KBM-7 (cell line): ENCODE results near the gene PCYT1A.
A peak's percentile ranks its signal among the peaks of the same experiment; 100 is the strongest.
"Not testable (repeated sequence)": the region's sequence is repeated elsewhere in the genome, so short reads cannot be mapped to it uniquely, and the experiment has no call there.

Experiments
- DNase-seq: peaks from one replicate; pipeline ENCODE4 v3.0.0-alpha.2; 2015
- in situ Hi-C: fragments of 300-500 bp; cut with MboI; formaldehyde crosslinking; loops from 2 replicates; pipeline ENCODE4 v1.14.3; 2020; ENCODE audit warnings: low sequenced_read_pairs, low pct_unique_long_range_greater_than_20kb, mixed read lengths

The PCYT1A gene

GRCh38 chr3:196198771-196199753 is 88.5 kb downstream of the PCYT1A start:
- no peak for DNase-seq
- in situ Hi-C loops = no loop called here

- DNase-seq = no peak
- in situ Hi-C loops = no loop called here
These were observed 89.3 kb downstream of the PCYT1A start for GRCh38 chr3:196198081-196198675.

DNA sequence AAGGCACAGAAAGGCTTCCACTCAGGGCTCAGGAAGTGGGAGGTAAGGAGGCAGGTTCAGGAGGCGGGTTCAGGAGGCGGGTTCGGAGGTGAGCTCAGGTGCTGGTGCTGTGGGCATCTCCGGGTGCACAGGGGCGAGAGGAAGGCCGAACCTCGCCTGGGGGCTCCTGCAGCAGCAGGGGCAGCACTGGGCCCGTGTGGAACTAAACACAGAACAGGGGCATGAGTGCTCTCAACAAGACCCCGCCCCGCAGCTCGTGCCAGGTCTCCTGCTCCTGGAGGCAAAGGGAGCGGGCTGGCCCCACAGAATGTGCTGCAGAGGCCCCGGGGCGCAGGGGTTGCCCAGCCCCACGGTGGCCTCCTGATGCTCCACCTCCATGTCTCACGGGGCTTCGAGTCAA is 90.0 kb downstream of the PCYT1A start:
- no peak for DNase-seq
- in situ Hi-C loops = no loop called here

DNA sequence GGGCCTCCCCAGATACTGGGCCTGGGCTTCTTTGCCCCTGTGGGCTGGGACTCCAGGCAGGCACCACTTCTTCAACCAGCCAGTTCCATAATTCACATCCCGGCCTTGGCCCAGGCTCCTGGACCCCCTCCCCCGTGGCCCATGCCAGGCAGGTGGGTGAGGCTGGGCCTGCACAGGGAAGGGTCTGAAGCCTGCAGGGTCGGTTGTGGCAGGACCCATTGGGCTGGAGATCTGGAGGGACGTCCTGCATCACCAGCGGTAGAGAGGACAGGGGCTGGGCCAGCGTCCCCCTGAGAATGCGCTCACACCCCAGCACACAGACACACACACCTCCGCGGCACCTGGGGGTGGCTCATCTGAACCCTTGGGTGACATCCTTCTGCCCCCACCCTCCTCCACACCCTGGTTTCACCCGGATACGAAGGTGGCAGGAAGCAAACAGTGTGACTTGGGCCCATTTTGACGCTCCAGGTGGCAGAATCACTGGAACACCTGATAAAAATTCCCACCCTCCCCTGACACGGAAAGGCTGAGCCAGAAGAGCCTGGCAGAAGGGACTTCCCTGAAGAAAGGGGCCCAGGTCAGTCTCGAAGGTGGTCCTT is 91.8 kb downstream of the PCYT1A start:
- no peak for DNase-seq
- in situ Hi-C loops = no loop called here

GRCh38 chr3:196194542-196194915 is 93.0 kb downstream of the PCYT1A start:
- in situ Hi-C loops = no loop called here
- DNase-seq = no peak

- no peak for DNase-seq
- in situ Hi-C loops = no loop called here
These were observed 93.6 kb downstream of the PCYT1A start for GRCh38 chr3:196193736-196194541.

DNA sequence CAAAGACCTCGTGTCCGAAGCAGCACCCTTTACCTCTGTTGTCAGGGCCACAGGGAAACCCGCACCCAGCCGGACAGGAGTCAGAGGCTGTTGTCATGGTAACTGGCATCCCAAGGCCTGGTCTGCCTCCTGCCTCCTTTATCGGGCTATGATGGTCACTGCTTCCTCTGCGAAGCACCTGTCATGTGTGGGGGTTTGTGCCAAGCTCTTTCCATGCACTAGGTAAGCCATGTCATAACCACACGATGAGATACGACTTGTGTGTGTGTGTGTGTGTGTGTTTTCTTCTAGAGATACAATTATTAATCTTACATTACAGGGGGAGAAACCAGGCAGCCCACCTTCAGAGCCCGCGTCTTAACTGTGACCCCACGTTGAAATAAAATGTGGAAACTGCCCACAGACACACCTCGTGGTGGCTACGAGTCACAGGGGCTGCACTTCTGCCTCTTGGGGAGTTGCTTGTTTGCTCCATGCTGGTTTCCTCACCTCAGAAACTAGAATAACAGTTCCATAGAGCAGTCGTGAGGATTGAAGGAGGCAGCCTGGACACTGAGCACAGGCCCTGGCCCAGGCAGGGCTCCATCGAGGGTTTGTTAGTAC is 94.3 kb downstream of the PCYT1A start:
- no peak for DNase-seq
- in situ Hi-C loops = no loop called here

GRCh38 chr3:196192524-196193051 is 94.9 kb downstream of the PCYT1A start:
- in situ Hi-C loops = no loop called here
- peak; percentile 36 for DNase-seq

GRCh38 chr3:196192036-196192523 is 95.4 kb downstream of the PCYT1A start:
- in situ Hi-C loops = no loop called here
- DNase-seq = peak; percentile 88

GRCh38 chr3:196189566-196190347 is 97.8 kb downstream of the PCYT1A start:
- no peak for DNase-seq
- in situ Hi-C loops = no loop called here

DNA sequence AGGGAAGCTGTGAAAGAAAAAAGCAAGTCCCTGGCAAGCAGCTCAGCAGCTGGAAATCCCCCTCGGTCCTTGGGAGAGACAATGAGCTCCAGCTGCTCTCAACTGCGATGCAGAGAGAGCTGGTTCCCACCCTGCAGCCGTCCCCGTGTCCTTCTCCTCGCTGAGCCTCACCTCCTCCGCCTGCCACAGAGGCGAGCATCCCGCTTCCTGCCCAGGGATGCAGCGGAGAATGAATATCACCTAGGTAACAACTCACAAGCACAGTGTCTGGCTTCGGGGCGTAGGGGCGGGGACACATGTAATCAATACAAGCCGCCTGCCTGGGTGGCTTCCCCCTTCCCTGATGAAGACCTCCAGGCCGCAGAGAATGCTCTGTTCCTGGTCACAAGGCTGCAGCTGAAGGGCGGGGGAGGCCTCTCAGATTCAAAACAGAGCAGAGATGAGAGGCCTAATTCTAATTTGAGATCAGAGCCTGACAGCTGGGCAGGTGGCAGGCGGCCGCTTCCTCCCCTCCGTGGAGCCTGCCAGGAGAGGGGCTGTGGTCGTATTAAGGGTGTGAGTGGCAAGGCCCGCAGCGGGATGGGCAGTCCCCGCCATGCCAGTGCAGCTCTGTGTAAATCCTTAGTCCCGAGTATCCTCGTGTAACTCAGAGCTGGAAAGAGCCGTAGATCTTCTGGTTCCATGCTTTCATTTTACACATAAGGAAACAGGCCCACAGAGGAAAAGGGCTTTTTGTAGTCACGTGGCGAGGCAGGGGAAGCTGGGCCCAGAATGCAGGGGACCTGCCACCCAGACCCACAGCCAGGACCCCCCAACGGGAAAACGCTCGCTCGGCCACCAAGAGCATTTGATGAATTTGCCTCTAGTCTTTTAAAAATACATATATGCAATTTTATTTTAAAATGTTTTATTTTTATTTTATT is 100.6 kb downstream of the PCYT1A start:
- in situ Hi-C loops = no loop called here
- peak; percentile 76 for DNase-seq

- in situ Hi-C loops = no loop called here
- DNase-seq = no peak
These were observed 102.6 kb downstream of the PCYT1A start for GRCh38 chr3:196184881-196185280.

DNA sequence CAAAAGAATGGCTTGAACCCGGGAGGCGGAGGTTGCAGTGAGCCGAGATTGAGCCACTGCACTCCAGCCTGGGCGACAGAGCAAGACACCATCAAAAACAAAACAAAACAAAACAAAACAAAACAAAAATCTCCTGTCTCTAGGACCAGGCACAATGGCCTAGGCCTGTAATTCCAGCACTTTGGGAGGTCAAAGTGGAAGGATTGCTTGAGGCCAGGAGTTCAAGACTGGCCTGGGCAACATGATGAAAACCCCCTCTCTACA is 103.4 kb downstream of the PCYT1A start:
- DNase-seq, in situ Hi-C loops: not testable (repeated sequence)

GRCh38 chr3:196181127-196181546 is 106.4 kb downstream of the PCYT1A start:
- peak; percentile 36 for DNase-seq
- in situ Hi-C loops = no loop called here

- in situ Hi-C loops = no loop called here
- no peak for DNase-seq
These were observed 107.2 kb downstream of the PCYT1A start for GRCh38 chr3:196180346-196180745.
